T47D (cell line): ENCODE data around the gene TYK2.
A peak's percentile ranks its signal among the peaks of the same experiment; 100 is the strongest.
"Not testable (repeated sequence)": the region's sequence is repeated elsewhere in the genome, so short reads cannot be mapped to it uniquely, and the experiment has no call there.

Source experiments
- DNase-seq, 2 experiments: peaks; one replicate each; pipeline versions ENCODE4 v3.0.0 to v3.0.0-alpha.2; 2011 to 2012; ENCODE audit warnings: low read depth in 1 of 2, low spot score in 1 of 2
- JUND ChIP-seq: IDR thresholded peaks from 2 replicates; pipeline ENCODE4 v1.6.1; 2012; ENCODE audit warnings: low read depth
- in situ Hi-C: cut with HindIII; loops from 2 replicates; pipeline ENCODE4 v1.10.0; 2016; ENCODE audit warnings: low sequenced_read_pairs, low pct_unique_long_range_greater_than_20kb

TYK2 gene

GRCh38 chr19:10378124-10378523 lies 2.2 kb downstream of the TYK2 start:
- in situ Hi-C loops, result no loop called here
- no peak for DNase-seq
- TF ChIP-seq JUND, result no peak

GRCh38 chr19:10377140-10377640 lies 3.2 kb downstream of the TYK2 start:
- in situ Hi-C loops, result not testable (repeated sequence)

DNA sequence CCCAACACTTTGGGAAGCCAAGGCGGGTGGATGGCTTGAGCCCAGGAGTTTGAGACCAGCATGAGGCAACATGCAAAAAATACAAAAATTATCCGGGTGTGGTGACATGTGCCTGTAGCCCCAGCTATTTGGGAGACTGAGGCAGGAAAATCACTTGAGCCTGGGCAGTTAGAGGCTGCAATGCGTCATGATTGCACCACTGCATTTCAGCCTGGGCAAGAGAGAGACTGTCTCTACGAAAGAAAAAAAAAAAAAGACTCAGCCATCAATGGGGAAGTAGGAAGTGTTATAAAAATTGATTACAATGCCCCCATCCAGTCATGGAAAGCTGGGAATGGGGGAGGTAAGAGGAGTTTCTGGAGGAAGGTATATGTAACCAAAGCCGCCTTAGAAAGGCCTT lies 5.4 kb downstream of the TYK2 start:
- in situ Hi-C loops, result no loop called here
- TF ChIP-seq JUND, result no peak
- DNase-seq, result no peak

More at GRCh38 chr19:10377140-10377640, 3.2 kb downstream of the TYK2 start:
- DNase-seq, result not testable (repeated sequence)

- no peak for TF ChIP-seq JUND
- in situ Hi-C loops, result no loop called here
- DNase-seq, result no peak
These were observed 7.7 kb downstream of the TYK2 start for GRCh38 chr19:10372690-10373089.

DNA sequence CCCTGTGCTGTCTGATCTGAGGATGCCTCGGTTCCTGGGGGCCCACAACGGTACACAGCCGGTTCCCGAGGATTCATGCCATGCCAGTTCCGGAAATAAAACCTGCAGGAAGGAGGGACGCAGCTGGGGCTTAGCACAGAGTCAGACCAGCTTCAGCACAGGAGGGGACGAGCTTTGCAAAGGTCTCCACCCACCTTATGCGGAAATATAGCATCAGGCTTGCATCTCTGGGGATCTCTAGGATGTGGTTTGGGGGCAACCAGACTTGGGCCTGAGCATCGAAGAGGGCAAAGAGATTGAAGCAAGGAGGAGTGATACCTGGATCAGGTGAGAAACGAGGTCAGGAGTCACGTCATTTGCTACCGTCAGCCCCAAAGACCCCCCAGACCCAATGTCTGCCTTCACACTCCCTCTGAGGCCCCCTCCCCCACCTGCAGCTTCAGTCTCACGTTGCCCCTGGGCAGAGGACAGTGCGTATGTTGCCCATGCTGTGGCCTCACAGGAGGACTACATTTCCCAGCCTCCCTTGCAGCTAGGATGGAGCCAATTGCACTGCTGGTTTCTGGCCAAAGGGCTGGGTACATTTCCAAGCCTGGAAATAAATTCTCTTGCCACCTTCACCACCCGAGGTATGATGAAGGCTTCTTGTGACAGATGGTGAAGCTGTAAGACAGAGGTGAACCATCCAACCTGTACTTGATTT lies 12.1 kb downstream of the TYK2 start:
- TF ChIP-seq JUND, result no peak
- in situ Hi-C loops, result no loop called here
- DNase-seq, result no peak

DNA sequence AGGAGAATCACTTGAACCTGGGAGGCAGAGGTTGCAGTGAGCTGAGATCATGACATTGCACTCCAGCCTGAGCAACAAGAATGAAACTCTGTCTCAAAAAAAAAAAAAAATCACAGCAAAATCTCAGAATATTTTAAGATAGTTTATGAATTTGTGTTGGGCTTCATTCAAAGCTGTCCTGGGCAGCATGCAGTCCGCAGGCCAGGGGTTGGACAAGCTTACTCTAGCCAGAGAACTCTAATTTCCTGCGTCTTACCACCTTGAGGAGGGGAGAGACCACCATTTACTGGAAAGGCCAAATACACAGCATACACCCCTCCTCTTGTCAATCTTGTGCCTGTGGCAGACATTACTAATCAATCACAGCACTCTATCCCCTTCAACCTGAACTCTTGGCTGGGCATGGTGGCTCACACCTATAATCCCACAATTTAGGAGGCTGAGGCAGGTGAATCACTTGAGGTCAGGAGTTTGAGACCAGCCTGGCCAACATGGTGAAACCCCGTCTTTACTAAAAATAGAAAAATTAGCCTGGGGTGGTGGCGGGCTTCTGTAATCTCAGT lies 13.3 kb downstream of the TYK2 start:
- in situ Hi-C loops, DNase-seq: not testable (repeated sequence)

GRCh38 chr19:10365518-10365917 lies 14.9 kb downstream of the TYK2 start:
- DNase-seq, result no peak
- in situ Hi-C loops, result no loop called here
- no peak for TF ChIP-seq JUND

DNA sequence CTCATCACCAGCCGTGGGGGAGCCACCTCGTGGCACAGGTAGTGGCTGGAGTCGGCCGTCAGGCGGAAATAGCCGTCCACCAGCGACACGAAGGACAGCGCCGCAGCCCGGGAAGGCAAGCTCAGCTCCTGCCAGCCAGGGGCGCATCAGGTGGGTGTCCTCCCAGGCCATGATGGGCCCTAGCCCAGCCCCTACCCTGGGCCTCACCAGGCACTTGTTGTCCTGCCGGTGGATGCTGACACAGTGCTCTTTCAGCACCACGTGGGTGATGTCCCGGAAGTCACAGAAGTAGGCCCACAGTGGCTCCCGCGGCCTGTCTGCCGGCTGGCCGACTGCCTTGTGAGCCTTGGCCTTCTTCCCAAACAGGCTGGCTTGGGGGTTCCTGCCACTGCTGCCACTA lies 15.7 kb downstream of the TYK2 start:
- no peak for TF ChIP-seq JUND
- in situ Hi-C loops, result no loop called here
- no peak for DNase-seq

- no peak for DNase-seq
- TF ChIP-seq JUND, result no peak
- in situ Hi-C loops, result no loop called here
These were observed 16.5 kb downstream of the TYK2 start for GRCh38 chr19:10363789-10364281.

GRCh38 chr19:10362259-10362658 lies 18.1 kb downstream of the TYK2 start:
- in situ Hi-C loops, result no loop called here
- no peak for DNase-seq
- no peak for TF ChIP-seq JUND

DNA sequence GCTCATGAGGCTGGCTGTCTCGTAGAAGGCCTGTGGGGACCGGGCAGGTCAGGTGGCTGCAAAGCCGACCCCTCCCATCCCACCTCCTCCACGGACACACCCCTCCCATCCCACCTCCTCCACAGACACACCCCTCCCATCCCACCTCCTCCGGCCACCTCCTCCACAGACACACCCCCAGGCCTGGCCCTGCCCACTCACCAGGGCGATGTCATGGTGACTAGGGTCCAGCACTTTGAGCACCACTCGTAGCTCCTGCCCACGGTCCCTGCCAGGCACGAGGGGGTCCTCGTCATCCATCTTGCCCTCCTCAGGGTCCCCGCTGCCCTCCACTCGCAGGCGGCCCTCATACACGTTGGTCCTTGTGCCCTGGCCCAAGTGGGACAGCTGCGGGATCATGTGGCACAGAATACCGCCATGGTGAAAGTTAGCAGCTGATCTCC lies 18.8 kb downstream of the TYK2 start:
- no peak for DNase-seq
- TF ChIP-seq JUND, result no peak
- in situ Hi-C loops, result no loop called here

GRCh38 chr19:10356431-10356830 lies 23.9 kb downstream of the TYK2 start:
- DNase-seq, result no peak
- TF ChIP-seq JUND, result no peak
- in situ Hi-C loops, result no loop called here

DNA sequence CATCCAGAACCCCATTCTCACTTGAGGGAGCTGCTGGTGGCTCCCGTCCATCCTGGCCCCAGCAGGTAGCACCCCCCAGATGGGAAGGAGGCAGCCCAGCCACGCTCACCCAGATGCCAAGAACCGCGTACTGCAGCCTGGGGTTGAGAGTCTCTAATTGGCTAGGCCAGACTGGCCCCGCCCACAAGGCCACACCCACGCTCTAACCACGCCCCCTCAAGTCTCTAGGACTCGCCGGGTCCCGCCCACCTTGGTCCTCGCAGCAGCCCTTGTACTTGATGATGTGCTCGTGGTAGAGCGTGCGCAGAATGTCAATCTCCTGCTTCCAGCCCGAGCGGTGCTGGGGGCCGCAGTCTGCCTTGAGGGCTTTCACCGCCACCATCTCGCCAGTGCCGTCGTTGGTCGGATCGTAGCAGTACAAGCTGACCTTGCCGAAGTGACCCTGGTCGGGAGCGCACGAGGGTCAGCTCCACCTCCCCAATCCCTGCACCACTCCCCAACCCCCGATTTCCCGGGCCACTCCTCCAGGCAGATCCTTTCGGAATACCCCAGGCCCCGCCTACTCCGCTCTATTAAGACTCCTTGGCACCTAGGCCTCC lies 26.5 kb downstream of the TYK2 start:
- peak in 1 of 2 experiments; percentile 72 for DNase-seq
- no peak for TF ChIP-seq JUND
- in situ Hi-C loops, result no loop called here
